HG02610 (cell line): Measurements from ENCODE around the gene TNIP2.

Source experiments
- ATAC-seq: cut with Tn5 transposase; IDR thresholded peaks from one replicate; pipeline ENCODE4 v1.9.1; 2021; ENCODE audit warnings: mild to moderate bottlenecking, moderate library complexity; ENCODE audit not compliant: unreplicated experiment

The TNIP2 gene

DNA sequence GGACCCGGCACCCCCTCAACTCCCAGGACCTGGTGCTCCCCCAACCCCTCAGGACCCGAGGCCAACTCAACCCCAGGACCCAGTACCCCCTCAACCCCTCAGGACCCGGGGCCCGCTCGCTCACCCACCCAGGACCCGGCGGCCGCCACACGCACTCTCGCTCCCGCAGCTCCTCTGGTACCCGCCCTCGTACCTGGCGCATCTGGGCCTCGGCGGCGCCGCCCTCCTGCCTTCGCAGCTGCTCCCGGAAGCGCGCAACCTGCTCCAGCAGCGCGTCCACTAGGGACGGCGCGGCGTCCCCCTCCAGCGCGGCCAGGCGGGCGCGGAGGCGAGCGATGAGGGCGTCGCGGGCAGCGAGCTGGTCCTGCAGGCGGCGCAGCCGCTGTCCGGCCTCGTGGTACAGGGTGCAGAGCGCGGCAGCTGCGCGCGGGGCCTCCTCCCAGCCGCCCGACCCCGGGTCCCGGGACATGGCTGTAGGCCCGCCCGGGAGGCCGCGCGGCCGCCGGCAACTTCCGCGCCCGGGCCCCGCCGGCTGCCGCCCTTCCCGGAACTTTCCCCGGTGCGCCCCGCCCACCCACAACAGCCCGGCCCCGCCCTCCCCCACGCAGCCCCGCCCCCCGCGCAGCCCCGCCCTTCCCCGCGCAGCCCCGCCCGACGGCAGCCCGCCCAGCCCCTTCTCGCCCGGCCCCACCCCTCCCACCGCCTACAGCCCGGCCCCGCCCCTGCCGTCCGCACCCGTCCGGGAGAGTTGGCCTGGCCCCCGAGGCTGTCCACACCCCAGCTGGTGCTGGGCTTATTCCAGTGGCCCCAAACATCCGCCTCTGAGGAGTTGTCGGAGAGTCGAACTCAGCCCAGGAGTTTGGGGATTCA is at the start of gene TNIP2:
Gene TNIP2 (minus strand): TSS at position 516 of the 870 bp plus-strand sequence. CDS start 47 bp downstream, at position 469.
- no peak for ATAC-seq

- no peak for ATAC-seq
These were observed 48.9 kb upstream of the TNIP2 start for GRCh38 chr4:2804973-2805501.

- ATAC-seq = no peak
These were observed 48.4 kb upstream of the TNIP2 start for GRCh38 chr4:2804449-2804972.

GRCh38 chr4:2803624-2804448 is 47.7 kb upstream of the TNIP2 start:
- ATAC-seq = no peak

- ATAC-seq = no peak
These were observed 46.7 kb upstream of the TNIP2 start for GRCh38 chr4:2802618-2803531.

DNA sequence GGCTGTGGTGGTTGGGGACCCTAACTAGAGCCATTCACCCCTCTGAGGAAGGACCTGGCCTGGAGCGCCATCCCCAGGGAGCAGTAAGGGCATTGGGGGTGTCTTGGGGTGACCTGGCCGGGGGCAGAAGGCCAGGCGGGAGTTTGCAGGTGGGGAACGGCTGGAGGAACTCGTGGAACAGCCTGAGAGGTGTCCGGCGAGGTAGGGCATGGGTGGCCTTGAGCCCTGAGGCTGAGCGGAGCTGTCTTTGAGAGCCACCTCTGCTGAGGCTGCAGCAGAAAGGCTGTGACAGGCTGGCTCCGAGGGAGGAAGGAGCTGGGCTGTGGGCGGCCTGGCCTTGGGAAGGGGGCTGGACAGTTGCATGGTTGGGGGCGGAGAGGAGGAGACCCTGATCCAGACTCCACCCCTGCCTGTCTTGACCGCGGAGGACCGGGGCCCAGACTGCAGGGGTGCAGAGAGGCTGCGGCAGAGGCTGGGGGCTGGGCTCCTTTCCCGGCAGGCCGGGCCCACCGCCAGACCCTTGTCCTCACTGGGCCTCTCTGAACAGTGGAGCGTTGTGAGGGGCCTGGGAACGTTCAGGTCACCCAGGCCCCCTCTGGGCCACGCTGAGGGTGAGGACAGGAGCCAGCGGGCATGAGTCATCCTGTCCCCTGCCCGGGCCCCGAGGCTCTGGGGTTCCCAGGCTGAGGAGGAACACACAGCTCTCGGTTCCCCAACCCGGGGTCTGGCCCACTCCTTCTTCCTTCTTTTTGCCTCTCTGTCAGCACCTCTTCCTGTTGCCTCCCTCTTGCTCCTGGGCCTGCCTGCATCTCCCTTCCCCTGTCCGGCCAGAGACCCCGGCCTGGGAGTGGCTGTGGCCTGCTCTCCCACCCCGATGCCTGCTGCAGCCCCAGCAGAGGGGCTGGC is 44.8 kb upstream of the TNIP2 start:
- ATAC-seq = peak; percentile 42

DNA sequence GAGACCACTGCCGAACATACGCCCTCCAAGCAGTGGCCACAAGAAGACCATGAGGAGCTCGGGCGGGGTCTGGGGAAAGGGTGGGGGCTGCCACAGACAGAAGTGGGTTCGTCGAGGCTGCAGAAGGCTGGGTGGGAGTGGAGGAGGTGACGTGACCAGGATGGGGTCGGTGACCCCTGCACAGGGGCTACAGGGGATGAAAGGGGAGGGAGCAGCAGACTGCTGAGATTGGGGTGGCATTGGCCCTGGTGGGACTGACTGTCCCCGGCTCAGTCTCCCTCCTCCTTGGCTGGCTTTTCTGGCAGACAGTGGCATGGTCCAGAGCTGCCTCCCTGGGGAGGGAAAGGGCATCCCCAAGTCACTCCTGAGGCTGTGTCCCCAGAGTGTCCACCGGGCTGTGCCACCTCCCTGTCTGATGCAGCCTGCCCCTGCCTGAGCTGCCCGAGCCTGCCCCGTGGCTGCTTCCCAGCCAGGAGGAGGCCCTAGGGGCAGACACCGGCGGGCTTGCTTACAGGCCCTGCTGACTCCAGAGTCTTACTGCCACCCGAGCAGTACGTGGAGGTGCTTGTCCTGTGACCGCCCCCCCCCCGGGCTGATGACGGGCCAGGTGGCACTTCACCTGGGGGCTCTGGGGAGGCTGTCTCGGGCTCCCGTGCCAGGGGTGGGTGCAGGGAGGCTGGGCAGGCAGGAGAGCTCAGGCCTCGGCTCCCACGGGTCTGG is 44.0 kb upstream of the TNIP2 start:
- ATAC-seq = no peak

DNA sequence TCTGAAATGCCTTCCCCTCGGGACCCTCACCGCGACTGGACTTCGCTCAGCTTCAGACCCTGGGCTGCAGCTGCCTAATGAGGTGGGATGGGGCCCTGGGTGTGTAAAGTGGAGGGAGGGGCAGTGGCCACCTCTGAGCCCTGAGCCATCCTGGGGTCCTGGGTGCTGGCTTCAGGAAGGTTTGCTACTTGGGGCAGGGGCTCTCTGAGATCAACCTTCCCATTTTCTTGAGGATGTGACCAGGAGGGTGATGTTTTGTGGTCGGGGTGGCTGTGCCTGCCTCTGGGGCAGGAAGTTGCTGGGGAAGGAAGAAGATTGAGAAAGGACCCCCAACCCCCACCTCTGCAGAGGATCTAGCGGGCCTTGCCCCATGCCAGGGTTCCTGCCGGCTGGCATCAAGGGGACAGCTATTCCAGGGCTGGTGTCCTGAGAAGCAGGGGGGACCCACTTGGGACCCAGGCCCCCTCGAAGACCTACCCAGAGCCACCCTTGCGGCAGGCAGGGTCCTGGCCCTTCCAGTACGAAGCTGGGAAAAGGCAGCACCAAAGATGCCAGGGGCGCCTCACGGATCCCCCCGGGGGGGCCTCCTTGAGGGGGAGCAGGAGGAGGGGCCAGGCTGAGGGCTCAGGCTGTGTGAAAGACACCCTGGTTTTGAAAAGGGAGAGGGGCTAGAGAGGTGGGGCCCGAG is 43.2 kb upstream of the TNIP2 start:
- ATAC-seq = no peak

GRCh38 chr4:2798399-2799223 is 42.5 kb upstream of the TNIP2 start:
- no peak for ATAC-seq

DNA sequence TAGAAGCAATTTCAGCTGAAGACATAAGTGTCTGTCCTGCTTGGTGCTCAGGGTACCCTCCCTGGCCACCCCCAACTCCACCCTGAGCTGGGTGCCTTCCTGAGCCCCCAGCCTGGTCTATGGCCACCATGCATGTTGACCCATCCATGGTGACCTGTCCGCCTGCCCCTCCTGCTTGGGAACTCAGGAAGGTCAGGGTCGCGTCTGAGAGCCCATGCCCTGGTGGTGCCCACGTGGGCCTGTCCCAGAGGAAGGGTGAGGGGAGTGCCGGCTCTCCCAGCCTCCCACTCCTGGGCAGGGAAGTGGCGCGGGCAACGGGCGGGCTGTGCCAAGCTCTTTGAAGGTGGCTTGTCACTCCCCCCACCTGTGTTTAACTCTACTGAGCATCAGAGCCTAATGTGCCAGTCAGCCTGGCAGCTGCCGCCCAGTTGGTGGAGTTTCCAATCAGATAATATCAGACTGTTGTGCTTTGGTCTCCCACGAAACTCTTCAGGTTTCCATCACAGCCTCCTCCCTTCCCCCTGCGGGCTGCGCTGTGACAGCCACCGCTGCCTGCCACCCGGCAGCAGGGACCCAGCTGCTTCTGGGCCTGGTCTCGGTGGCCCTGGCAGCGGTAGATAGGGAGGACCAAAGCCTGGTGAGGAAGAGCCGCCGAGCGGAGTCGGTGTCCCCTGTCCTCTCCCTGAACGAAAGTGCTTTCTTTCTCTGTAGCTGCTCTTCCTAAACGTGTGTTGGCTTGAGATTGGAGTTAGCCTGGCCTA is 41.6 kb upstream of the TNIP2 start:
- no peak for ATAC-seq

- ATAC-seq = no peak
These were observed 40.9 kb upstream of the TNIP2 start for GRCh38 chr4:2796849-2797544.

GRCh38 chr4:2795893-2796848 is 40.0 kb upstream of the TNIP2 start:
- no peak for ATAC-seq

DNA sequence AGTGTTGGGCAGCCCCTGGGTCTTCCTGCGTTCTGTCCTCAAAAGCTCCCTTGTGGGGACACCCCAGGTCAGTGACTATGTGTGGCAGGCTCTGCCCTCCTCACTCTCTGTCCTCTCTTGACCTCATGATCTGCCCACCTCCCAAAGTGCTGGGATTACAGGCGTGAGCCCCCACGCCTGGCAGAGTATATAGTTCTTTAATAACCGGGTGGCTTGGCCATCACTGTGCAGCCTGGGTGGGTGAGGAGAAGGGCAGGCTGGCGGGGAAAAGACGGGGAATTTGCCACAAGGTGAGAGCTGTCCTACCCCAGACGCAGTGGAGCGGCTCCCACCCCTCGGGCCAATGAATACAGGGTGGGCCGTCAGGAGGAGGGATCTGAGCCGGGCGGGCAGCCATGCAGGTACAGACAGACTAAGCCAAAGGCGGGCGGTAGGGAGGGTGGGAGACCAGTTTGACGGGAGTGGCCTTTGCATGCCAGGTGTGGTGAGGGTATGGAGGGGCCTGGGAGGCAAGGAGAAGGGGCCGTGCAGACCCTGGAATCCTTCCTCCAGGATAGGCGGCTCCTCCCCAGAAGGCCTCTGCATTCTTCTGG is 39.3 kb upstream of the TNIP2 start:
- ATAC-seq = no peak
